Thyroid gland (tissue), 4 donors: ENCODE measurements around the gene PDE6A.

ENCODE experiments used
- POLR2A ChIP-seq, 2 donors: fragments of 450-650 bp; IDR thresholded peaks; one replicate each; pipeline ENCODE4 v1.6.1; 2017; ENCODE audit warnings: antibody characterized with exemption in 2 of 2, mild to moderate bottlenecking in 2 of 2, moderate library complexity in 1 of 2
- TF ChIP-seq, protein P1 (sequence below), 6 experiments: fragments of 200-600 bp in 3 of 6; fragments of 450-650 bp in 3 of 6; sonication (generic) in 3 of 6; IDR thresholded peaks; one replicate each; pipeline ENCODE4 v1.5.1; 2016 to 2019; ENCODE audit warnings: antibody characterized with exemption in 6 of 6, mild to moderate bottlenecking in 2 of 6, inconsistent platforms in 1 of 6, moderate library complexity in 1 of 6

DNA sequence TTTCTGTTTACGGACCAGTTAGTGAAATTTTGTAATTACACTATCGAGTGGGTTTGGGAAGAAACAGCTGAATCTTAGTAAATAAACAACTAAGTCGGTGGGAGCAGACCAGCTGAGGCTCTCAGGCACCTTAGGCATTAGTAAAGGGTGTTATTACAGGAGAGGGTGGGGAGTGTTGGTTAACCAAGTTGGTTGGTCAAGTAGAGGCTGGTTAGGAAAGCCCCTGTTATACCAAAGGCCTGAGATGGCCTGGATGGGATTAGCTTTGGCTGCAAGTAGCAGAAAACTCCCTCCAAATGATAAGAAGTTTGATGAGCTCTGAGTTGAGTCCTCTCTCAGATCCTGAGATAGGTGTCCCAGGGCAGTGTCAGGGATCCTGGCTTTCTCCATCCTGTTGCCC, 133.1 kb downstream of the PDE6A start:
- TF ChIP-seq, protein P1, sequence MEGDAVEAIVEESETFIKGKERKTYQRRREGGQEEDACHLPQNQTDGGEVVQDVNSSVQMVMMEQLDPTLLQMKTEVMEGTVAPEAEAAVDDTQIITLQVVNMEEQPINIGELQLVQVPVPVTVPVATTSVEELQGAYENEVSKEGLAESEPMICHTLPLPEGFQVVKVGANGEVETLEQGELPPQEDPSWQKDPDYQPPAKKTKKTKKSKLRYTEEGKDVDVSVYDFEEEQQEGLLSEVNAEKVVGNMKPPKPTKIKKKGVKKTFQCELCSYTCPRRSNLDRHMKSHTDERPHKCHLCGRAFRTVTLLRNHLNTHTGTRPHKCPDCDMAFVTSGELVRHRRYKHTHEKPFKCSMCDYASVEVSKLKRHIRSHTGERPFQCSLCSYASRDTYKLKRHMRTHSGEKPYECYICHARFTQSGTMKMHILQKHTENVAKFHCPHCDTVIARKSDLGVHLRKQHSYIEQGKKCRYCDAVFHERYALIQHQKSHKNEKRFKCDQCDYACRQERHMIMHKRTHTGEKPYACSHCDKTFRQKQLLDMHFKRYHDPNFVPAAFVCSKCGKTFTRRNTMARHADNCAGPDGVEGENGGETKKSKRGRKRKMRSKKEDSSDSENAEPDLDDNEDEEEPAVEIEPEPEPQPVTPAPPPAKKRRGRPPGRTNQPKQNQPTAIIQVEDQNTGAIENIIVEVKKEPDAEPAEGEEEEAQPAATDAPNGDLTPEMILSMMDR (IDR thresholded peaks at IDR 0.05), result no peak
- TF ChIP-seq POLR2A (IDR thresholded peaks at IDR 0.05), result no peak
